Trophoblast cell (in vitro differentiated cells and primary cell): ENCODE results near the gene CD19.

Experiments
- DNase-seq, 2 donors: peaks; one replicate each; pipeline ENCODE4 v3.0.0-alpha.2; 2016
- H2AFZ ChIP-seq: 2 replicates; pipeline ENCODE4 v1.6.1; 2013; ENCODE audit warnings: low read length, moderate library complexity, mild to moderate bottlenecking; ENCODE audit not compliant: insufficient read depth, poor library complexity
- H2AK5ac ChIP-seq: 2 replicates; pipeline ENCODE4 v1.6.1; 2013; ENCODE audit warnings: mild to moderate bottlenecking, low read length
- H2BK120ac ChIP-seq: 2 replicates; pipeline ENCODE4 v1.6.1; 2013; ENCODE audit warnings: low read length, mild to moderate bottlenecking, moderate library complexity; ENCODE audit not compliant: insufficient read depth, poor library complexity
- H2BK12ac ChIP-seq: 2 replicates; pipeline ENCODE4 v1.6.1; 2013; ENCODE audit warnings: mild to moderate bottlenecking, low read length, moderate library complexity
- H2BK5ac ChIP-seq: 2 replicates; pipeline ENCODE4 v1.6.1; 2013; ENCODE audit warnings: low read length, low read depth, moderate library complexity, mild to moderate bottlenecking; ENCODE audit not compliant: poor library complexity
- H3K14ac ChIP-seq: 2 replicates; pipeline ENCODE4 v1.6.1; 2013; ENCODE audit warnings: mild to moderate bottlenecking, low read length
- H3K18ac ChIP-seq: 2 replicates; pipeline ENCODE4 v1.6.1; 2013; ENCODE audit warnings: mild to moderate bottlenecking, low read length
- H3K23ac ChIP-seq: 2 replicates; pipeline ENCODE4 v1.6.1; 2013; ENCODE audit warnings: low read length
- H3K27ac ChIP-seq: 2 replicates; pipeline ENCODE4 v1.5.1; 2013; ENCODE audit warnings: low read depth, mild to moderate bottlenecking, inconsistent platforms, low read length, moderate library complexity
- H3K27me3 ChIP-seq: 2 replicates; pipeline ENCODE4 v1.6.1; 2013; ENCODE audit warnings: inconsistent platforms, mild to moderate bottlenecking, low read length, moderate library complexity; ENCODE audit not compliant: insufficient read depth
- H3K36me3 ChIP-seq, 2 experiments: 1 replicate in 1 of 2; 2 replicates in 1 of 2; pipeline ENCODE4 v1.6.1; 2013; ENCODE audit warnings: low read length in 2 of 2, mild to moderate bottlenecking in 2 of 2, moderate library complexity in 1 of 2; ENCODE audit not compliant: insufficient read depth in 2 of 2, control insufficient read depth in 1 of 2
- H3K4ac ChIP-seq: 2 replicates; pipeline ENCODE4 v1.6.1; 2013; ENCODE audit warnings: low read depth, mild to moderate bottlenecking, low read length, moderate library complexity
- H3K4me1 ChIP-seq, 2 experiments: 1 replicate in 1 of 2; 2 replicates in 1 of 2; pipeline ENCODE4 v1.6.1; 2013; ENCODE audit warnings: low read length in 2 of 2, mild to moderate bottlenecking in 2 of 2, moderate library complexity in 1 of 2; ENCODE audit not compliant: insufficient read depth in 2 of 2, control insufficient read depth in 1 of 2
- H3K4me2 ChIP-seq: 2 replicates; pipeline ENCODE4 v1.6.1; 2013; ENCODE audit warnings: inconsistent platforms, mild to moderate bottlenecking, low read length, moderate library complexity
- H3K4me3 ChIP-seq: 2 replicates; pipeline ENCODE4 v1.5.1; 2013; ENCODE audit warnings: mild to moderate bottlenecking, low read depth, low read length, inconsistent platforms
- H3K79me1 ChIP-seq: one replicate; pipeline ENCODE4 v1.6.1; 2013; ENCODE audit warnings: low read length
- H3K79me2 ChIP-seq: 2 replicates; pipeline ENCODE4 v1.6.1; 2013; ENCODE audit warnings: low read length, mild to moderate bottlenecking; ENCODE audit not compliant: control insufficient read depth, insufficient read depth, poor library complexity
- H3K9ac ChIP-seq: 2 replicates; pipeline ENCODE4 v1.6.1; 2013; ENCODE audit warnings: mild to moderate bottlenecking, low read length
- H3K9me3 ChIP-seq: 2 replicates; pipeline ENCODE4 v1.6.1; 2013; ENCODE audit warnings: low read depth, mild to moderate bottlenecking, control low read depth, inconsistent platforms, low read length; ENCODE audit not compliant: insufficient read depth
- H4K12ac ChIP-seq: 2 replicates; pipeline ENCODE4 v1.6.1; 2013; ENCODE audit warnings: low read depth, mild to moderate bottlenecking, low read length, moderate library complexity
- H4K8ac ChIP-seq: 2 replicates; pipeline ENCODE4 v1.6.1; 2013; ENCODE audit warnings: low read depth, mild to moderate bottlenecking, low read length, moderate library complexity
- H4K91ac ChIP-seq: one replicate; pipeline ENCODE4 v1.6.1; 2013; ENCODE audit warnings: low read depth, mild to moderate bottlenecking, low read length, moderate library complexity
- WGBS: extraction: QIAGEN DNeasy Blood & Tissue Kit; methylation state at CpG from one replicate; pipeline ENCODE4 v1.1.7; 2013; ENCODE audit warnings: missing lambda C conversion rate; ENCODE audit not compliant: insufficient read length, insufficient coverage; ENCODE audit errors: extremely low coverage; 5-methylcytosine and 5-hydroxymethylcytosine counted together

CD19 gene

GRCh38 chr16:28903344-28904042 is 28.3 kb upstream of the CD19 start:
- Histone ChIP-seq H2AFZ (no peak overlapping the region), H4K91ac (no peak overlapping the region), H2BK12ac (no peak overlapping the region), H2AK5ac (no peak overlapping the region), H3K36me3 (peaks cover 6 to 22% of the 10 kb centered on the region in 2 experiments), H2BK120ac (no peak overlapping the region), H3K23ac (no peak overlapping the region), H3K4me1 (no peaks in the 10 kb centered on the region), H4K12ac (no peak overlapping the region), H2BK5ac (no peak overlapping the region), H3K4me2 (no peak overlapping the region), H3K79me2 (no peaks in the 10 kb centered on the region), H3K79me1 (no peaks in the 10 kb centered on the region), H3K27ac (no peak overlapping the region), H4K8ac (no peak overlapping the region), H3K4me3 (no peak overlapping the region), H3K18ac (no peak overlapping the region), H3K9me3 (peaks cover 1% of the 10 kb centered on the region), H3K27me3 (no peaks in the 10 kb centered on the region), H3K4ac (no peak overlapping the region), H3K14ac (no peak overlapping the region), H3K9ac (no peak overlapping the region)
- WGBS = no CpG with 5 or more reads among the region's 29 CpGs
- DNase-seq = no peak

DNA sequence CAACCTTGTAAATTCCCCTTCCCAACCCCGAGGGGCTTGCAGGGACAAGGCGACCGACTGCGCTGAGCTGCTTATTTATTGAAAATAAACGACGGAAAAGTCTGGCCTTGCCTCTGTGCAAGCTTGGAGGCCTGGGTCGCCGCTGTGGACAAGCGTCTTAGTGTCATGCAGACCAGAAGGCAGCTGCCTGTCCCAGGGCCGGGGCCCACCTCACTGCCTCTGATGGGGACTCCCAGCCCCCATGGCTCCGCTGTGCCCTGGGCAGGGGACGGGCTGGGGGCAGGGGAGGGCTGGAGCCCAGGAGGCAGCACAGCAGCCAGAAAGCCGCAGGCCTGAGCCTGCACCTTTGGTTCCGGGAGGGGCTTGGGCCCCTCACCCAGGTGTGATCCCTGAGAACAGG is 27.4 kb upstream of the CD19 start:
- Histone ChIP-seq H3K4ac (no peak overlapping the region), H3K4me2 (no peak overlapping the region), H3K36me3 (peaks cover 10 to 24% of the 10 kb centered on the region in 2 experiments), H3K79me2 (no peaks in the 10 kb centered on the region), H2BK120ac (no peak overlapping the region), H3K18ac (no peak overlapping the region), H4K8ac (no peak overlapping the region), H3K14ac (no peak overlapping the region), H3K4me1 (no peaks in the 10 kb centered on the region), H2AFZ (no peak overlapping the region), H3K9me3 (peaks cover 1% of the 10 kb centered on the region), H2AK5ac (no peak overlapping the region), H3K27ac (no peak overlapping the region), H3K4me3 (no peak overlapping the region), H4K91ac (no peak overlapping the region), H3K23ac (no peak overlapping the region), H2BK5ac (no peak overlapping the region), H3K79me1 (no peaks in the 10 kb centered on the region), H4K12ac (no peak overlapping the region), H2BK12ac (no peak overlapping the region), H3K27me3 (no peaks in the 10 kb centered on the region), H3K9ac (no peak overlapping the region)
- no peak for DNase-seq
- WGBS = no CpG with 5 or more reads among the region's 14 CpGs

- Histone ChIP-seq H4K12ac (no peak overlapping the region), H3K79me1 (no peaks in the 10 kb centered on the region), H3K18ac (no peak overlapping the region), H2BK120ac (no peak overlapping the region), H3K79me2 (no peaks in the 10 kb centered on the region), H3K9ac (no peak overlapping the region), H3K9me3 (peaks cover 1% of the 10 kb centered on the region), H2BK12ac (no peak overlapping the region), H3K4ac (no peak overlapping the region), H3K23ac (no peak overlapping the region), H3K4me1 (no peaks in the 10 kb centered on the region), H3K4me3 (no peak overlapping the region), H3K27me3 (no peaks in the 10 kb centered on the region), H4K8ac (no peak overlapping the region), H2AK5ac (no peak overlapping the region), H3K36me3 (peaks cover 11 to 24% of the 10 kb centered on the region in 2 experiments), H4K91ac (no peak overlapping the region), H2BK5ac (no peak overlapping the region), H2AFZ (no peak overlapping the region), H3K4me2 (no peak overlapping the region), H3K27ac (no peak overlapping the region), H3K14ac (no peak overlapping the region)
- DNase-seq = no peak
- no CpG with 5 or more reads among the region's 16 CpGs for WGBS
Measured at GRCh38 chr16:28904828-28905227, 26.9 kb upstream of the CD19 start.

- Histone ChIP-seq H3K9ac (no peak overlapping the region), H3K9me3 (peaks cover 1% of the 10 kb centered on the region), H3K36me3 (peaks cover 11 to 24% of the 10 kb centered on the region in 2 experiments), H3K4ac (no peak overlapping the region), H4K12ac (no peak overlapping the region), H3K4me1 (no peaks in the 10 kb centered on the region), H4K8ac (no peak overlapping the region), H2BK12ac (no peak overlapping the region), H3K14ac (no peak overlapping the region), H3K79me2 (no peaks in the 10 kb centered on the region), H3K4me2 (no peak overlapping the region), H3K18ac (no peak overlapping the region), H4K91ac (no peak overlapping the region), H3K27me3 (no peaks in the 10 kb centered on the region), H2AK5ac (no peak overlapping the region), H3K27ac (no peak overlapping the region), H3K23ac (no peak overlapping the region), H2AFZ (no peak overlapping the region), H3K79me1 (no peaks in the 10 kb centered on the region), H2BK120ac (no peak overlapping the region), H3K4me3 (no peak overlapping the region), H2BK5ac (no peak overlapping the region)
- no peak for DNase-seq
- WGBS = no CpG with 5 or more reads among the region's 9 CpGs
Measured at GRCh38 chr16:28905229-28905754, 26.5 kb upstream of the CD19 start.
